C4-2B (cell line): Measurements from ENCODE around the gene VEZF1.

Experiments
- ZFX ChIP-seq: fragments of 450-650 bp; IDR thresholded peaks from 2 replicates; pipeline ENCODE4 v1.6.1; 2017
- TF ChIP-seq, protein P1 (sequence below): fragments of 450-650 bp; conservative IDR thresholded peaks from 2 replicates; pipeline ENCODE4 v1.5.1; 2017; ENCODE audit warnings: mild to moderate bottlenecking

DNA sequence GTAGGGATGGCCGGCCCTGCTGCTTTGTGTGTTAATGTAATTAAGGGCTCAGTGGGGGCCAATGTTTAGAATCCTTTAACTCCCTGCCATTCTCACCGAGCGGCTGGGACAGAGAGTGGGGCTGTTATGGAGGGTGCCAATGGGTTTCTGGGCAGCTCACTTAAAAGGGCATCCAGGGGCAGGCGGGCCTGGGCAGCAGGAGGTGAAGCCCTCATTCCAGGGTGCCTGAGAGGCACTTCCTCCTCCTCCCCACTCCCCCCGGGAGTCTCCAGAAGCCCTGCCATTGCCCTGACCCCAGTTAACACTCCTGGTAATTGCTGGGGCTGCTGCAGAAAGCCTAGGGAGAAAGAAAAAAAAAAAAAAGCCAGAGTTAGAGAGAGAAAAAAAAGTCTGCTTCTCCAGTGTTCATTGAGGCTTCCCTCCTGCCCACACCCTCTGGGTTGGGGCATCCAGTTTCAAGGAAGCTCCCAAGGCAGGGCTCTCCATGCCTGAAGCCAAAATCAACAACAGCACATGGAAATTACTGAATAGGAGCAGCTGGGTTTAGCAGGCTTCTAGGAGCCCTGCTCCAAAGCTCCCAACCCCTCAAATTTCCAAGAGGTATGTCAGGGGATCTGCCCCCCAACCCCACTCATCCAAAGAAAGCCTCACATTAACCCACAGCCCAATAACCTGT is 60.9 kb downstream of the VEZF1 start:
- TF ChIP-seq, protein P1, sequence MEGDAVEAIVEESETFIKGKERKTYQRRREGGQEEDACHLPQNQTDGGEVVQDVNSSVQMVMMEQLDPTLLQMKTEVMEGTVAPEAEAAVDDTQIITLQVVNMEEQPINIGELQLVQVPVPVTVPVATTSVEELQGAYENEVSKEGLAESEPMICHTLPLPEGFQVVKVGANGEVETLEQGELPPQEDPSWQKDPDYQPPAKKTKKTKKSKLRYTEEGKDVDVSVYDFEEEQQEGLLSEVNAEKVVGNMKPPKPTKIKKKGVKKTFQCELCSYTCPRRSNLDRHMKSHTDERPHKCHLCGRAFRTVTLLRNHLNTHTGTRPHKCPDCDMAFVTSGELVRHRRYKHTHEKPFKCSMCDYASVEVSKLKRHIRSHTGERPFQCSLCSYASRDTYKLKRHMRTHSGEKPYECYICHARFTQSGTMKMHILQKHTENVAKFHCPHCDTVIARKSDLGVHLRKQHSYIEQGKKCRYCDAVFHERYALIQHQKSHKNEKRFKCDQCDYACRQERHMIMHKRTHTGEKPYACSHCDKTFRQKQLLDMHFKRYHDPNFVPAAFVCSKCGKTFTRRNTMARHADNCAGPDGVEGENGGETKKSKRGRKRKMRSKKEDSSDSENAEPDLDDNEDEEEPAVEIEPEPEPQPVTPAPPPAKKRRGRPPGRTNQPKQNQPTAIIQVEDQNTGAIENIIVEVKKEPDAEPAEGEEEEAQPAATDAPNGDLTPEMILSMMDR, result no peak
- TF ChIP-seq ZFX, result no peak
